ENCODE data around the gene PRICKLE1.

DNA sequence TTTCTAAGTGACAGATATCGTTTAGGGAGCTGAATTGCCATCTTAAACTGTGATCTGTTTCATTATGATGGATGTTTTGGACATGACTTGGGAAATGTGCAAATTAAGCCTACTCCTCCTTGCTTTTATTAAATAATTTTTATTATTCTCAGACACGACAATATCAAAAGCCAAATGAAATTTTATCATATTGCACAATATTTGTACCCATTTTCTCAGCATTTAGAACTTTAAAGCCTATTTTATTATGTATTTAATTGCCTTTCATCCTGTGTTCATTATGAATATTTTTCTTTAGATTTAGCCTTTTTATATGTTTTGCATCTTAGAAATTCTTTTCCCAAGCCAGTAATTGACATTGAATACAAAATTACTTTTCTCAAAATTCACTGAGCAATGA is 160.7 kb downstream of the PRICKLE1 start:
- TF ChIP-seq POLR2AphosphoS5 (IDR thresholded peaks at IDR 0.05; ENCODE audit: low read depth): no peak
- TF ChIP-seq, protein P1, sequence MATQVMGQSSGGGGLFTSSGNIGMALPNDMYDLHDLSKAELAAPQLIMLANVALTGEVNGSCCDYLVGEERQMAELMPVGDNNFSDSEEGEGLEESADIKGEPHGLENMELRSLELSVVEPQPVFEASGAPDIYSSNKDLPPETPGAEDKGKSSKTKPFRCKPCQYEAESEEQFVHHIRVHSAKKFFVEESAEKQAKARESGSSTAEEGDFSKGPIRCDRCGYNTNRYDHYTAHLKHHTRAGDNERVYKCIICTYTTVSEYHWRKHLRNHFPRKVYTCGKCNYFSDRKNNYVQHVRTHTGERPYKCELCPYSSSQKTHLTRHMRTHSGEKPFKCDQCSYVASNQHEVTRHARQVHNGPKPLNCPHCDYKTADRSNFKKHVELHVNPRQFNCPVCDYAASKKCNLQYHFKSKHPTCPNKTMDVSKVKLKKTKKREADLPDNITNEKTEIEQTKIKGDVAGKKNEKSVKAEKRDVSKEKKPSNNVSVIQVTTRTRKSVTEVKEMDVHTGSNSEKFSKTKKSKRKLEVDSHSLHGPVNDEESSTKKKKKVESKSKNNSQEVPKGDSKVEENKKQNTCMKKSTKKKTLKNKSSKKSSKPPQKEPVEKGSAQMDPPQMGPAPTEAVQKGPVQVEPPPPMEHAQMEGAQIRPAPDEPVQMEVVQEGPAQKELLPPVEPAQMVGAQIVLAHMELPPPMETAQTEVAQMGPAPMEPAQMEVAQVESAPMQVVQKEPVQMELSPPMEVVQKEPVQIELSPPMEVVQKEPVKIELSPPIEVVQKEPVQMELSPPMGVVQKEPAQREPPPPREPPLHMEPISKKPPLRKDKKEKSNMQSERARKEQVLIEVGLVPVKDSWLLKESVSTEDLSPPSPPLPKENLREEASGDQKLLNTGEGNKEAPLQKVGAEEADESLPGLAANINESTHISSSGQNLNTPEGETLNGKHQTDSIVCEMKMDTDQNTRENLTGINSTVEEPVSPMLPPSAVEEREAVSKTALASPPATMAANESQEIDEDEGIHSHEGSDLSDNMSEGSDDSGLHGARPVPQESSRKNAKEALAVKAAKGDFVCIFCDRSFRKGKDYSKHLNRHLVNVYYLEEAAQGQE (IDR thresholded peaks at IDR 0.05; ENCODE audit: insufficient replicate concordance, low read depth): no peak
- no peak for TF ChIP-seq CTCF (IDR thresholded peaks at IDR 0.05; ENCODE audit: insufficient read depth, low read length)
- TF ChIP-seq GABPA (IDR thresholded peaks at IDR 0.05; ENCODE audit: low read depth): no peak

Measured in HL-60 (cell line).